ENCODE results near the gene COX7A2L. TPM values are rescaled to one million over a fixed set of nuclear protein-coding genes. Genes with fewer than 3 reads are reported as not detected.
"Not testable (repeated sequence)": the region's sequence is repeated elsewhere in the genome, so short reads cannot be mapped to it uniquely, and the experiment has no call there.

Gene COX7A2L
- polyA plus RNA-seq, 1 donor (not counting 4 experiments of a cell fraction or from before 2014, with no cell fraction given) = 172 TPM

DNA sequence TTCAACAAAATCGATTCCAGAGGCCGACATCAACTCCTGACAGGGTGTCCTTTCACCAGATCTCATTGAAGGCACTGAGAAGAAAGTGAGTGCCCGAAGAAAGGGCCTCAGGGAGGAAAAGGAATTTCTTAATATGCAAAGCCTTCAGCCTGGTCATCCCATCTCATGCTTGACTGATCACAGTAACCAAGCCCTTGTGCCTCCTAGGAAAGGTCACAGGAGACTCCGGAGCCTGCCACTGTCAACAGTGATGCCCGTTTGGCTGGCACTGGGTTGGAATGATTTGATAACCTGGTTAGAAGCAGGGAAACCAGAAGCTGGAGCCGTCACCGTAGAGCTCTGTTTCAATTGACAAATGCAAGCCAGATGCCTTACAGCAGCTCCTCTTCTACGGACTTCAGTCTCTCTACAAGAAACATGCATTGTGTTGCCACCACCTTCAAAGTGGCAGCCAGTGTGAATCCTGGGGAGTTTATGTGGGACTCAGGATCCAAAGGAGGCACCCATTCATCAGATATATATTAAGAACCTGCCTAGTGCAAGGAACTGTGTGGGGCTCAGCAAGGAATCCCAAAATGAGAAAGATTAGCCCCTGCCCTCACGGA, 24.6 kb downstream of the COX7A2L start:
- dilution Hi-C loops (cut with MboI; ENCODE audit: extremely low pct_ligation_motif_present, low sequenced_read_pairs) = no loop called here

DNA sequence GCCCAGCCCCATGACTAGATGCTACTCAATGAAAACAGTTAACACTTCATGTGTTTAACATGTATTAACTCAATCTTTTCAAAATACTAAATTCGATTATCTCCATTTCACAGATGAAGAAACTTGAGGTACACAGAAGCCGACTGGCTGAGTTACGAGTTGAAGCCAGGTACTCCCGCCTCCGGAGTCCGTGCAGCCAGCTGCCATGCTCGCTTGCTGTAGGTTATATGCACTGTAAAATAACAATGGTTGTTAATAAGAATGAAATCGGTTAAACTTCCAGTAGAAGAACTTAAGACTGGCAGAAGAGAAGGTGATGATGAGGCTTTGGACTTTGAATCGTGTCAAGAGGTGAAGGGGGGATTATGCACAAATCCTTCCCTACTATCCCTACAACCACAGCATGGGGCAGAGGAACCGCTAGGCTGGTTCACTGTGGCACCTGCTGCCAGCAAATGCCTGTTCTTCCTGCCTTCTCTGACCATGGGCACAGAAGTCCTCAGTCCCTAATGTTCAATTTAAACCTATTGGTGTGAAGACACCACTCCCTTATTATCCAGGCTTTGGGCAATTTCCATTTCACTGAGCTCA, 25.4 kb downstream of the COX7A2L start:
- dilution Hi-C loops (cut with MboI; ENCODE audit: extremely low pct_ligation_motif_present, low sequenced_read_pairs) = no loop called here
- H3K4me1 ChIP-seq (ENCODE audit: control insufficient read depth, extremely low read depth, insufficient read depth, low read length) = peaks cover 9% of the 10 kb centered on the region
- H2AFZ ChIP-seq (ENCODE audit: control insufficient read depth, low read length) = no peak overlapping the region
- no peak overlapping the region for H3K4me3 ChIP-seq (ENCODE audit: control insufficient read depth in 2 of 3, extremely low read depth in 1 of 3, insufficient read depth in 2 of 3, low read depth in 1 of 3, low read length in 3 of 3)
- H4K20me1 ChIP-seq (ENCODE audit: control insufficient read depth, extremely low read depth, insufficient read depth, low read length) = no peaks in the 10 kb centered on the region
- H3K27ac ChIP-seq (ENCODE audit: control insufficient read depth, insufficient read depth, low read length) = no peak overlapping the region
- TF ChIP-seq CTCF (optimal IDR thresholded peaks at IDR 0.05 in 1 of 3, IDR thresholded peaks at IDR 0.05 in 1 of 3, conservative IDR thresholded peaks at IDR 0.05 in 1 of 3; ENCODE audit: extremely low read depth in 1 of 3, insufficient read depth in 2 of 3, low read length in 3 of 3) = no peak
- no peak overlapping the region for H3K9ac ChIP-seq (ENCODE audit: control insufficient read depth, extremely low read depth, insufficient read depth, low read length)
- FAIRE-seq (no peak), DNase-seq (ENCODE audit: low read depth, low spot score) (no peak)
- H3K79me2 ChIP-seq (ENCODE audit: control insufficient read depth, insufficient read depth, low read length) = peaks cover 4% of the 10 kb centered on the region
- H3K27me3 ChIP-seq (ENCODE audit: control insufficient read depth, extremely low read depth, insufficient read depth, low read length) = no peaks in the 10 kb centered on the region
- no peaks in the 10 kb centered on the region for H3K9me1 ChIP-seq (ENCODE audit: control insufficient read depth, extremely low read depth, insufficient read depth, low read length)
- H3K4me2 ChIP-seq (ENCODE audit: control insufficient read depth, extremely low read depth, insufficient read depth, low read depth, low read length) = no peak overlapping the region
- no peaks in the 10 kb centered on the region for H3K9me3 ChIP-seq (ENCODE audit: control insufficient read depth, low read depth, low read length)
- peaks cover 12 to 13% of the 10 kb centered on the region in 2 experiments for H3K36me3 ChIP-seq (ENCODE audit: control insufficient read depth in 2 of 2, extremely low read depth in 1 of 2, insufficient read depth in 2 of 2, low read length in 2 of 2)

More for the DNA sequence above, 24.6 kb downstream of the COX7A2L start:
- Histone ChIP-seq H3K36me3 (ENCODE audit: control insufficient read depth in 2 of 2, extremely low read depth in 1 of 2, insufficient read depth in 2 of 2, low read length in 2 of 2) (peaks cover 15 to 20% of the 10 kb centered on the region in 2 experiments), H2AFZ (ENCODE audit: control insufficient read depth, low read length) (no peak overlapping the region), H3K4me3 (ENCODE audit: control insufficient read depth in 2 of 3, extremely low read depth in 1 of 3, insufficient read depth in 2 of 3, low read depth in 1 of 3, low read length in 3 of 3) (no peak overlapping the region), H3K9me3 (ENCODE audit: control insufficient read depth, low read depth, low read length) (no peaks in the 10 kb centered on the region), H3K4me1 (ENCODE audit: control insufficient read depth, extremely low read depth, insufficient read depth, low read length) (peaks cover 10% of the 10 kb centered on the region), H3K79me2 (ENCODE audit: control insufficient read depth, insufficient read depth, low read length) (peaks cover 12% of the 10 kb centered on the region), H4K20me1 (ENCODE audit: control insufficient read depth, extremely low read depth, insufficient read depth, low read length) (no peaks in the 10 kb centered on the region), H3K4me2 (ENCODE audit: control insufficient read depth, extremely low read depth, insufficient read depth, low read depth, low read length) (no peak overlapping the region), H3K27me3 (ENCODE audit: control insufficient read depth, extremely low read depth, insufficient read depth, low read length) (no peaks in the 10 kb centered on the region), H3K9me1 (ENCODE audit: control insufficient read depth, extremely low read depth, insufficient read depth, low read length) (no peaks in the 10 kb centered on the region), H3K9ac (ENCODE audit: control insufficient read depth, extremely low read depth, insufficient read depth, low read length) (no peak overlapping the region), H3K27ac (ENCODE audit: control insufficient read depth, insufficient read depth, low read length) (no peak overlapping the region)
- DNase-seq (ENCODE audit: low read depth, low spot score) = no peak
- FAIRE-seq = no peak
- no peak for TF ChIP-seq CTCF (optimal IDR thresholded peaks at IDR 0.05 in 1 of 3, IDR thresholded peaks at IDR 0.05 in 1 of 3, conservative IDR thresholded peaks at IDR 0.05 in 1 of 3; ENCODE audit: extremely low read depth in 1 of 3, insufficient read depth in 2 of 3, low read length in 3 of 3)
- TF ChIP-seq EZH2 (IDR thresholded peaks at IDR 0.05; ENCODE audit: low read length) = no peak

GRCh38 chr2:42334865-42335264, 26.2 kb downstream of the COX7A2L start:
- H3K9me1 ChIP-seq (ENCODE audit: control insufficient read depth, extremely low read depth, insufficient read depth, low read length); DNase-seq (ENCODE audit: low read depth, low spot score); H2AFZ ChIP-seq (ENCODE audit: control insufficient read depth, low read length); H3K9ac ChIP-seq (ENCODE audit: control insufficient read depth, extremely low read depth, insufficient read depth, low read length); H3K4me1 ChIP-seq (ENCODE audit: control insufficient read depth, extremely low read depth, insufficient read depth, low read length); H3K27ac ChIP-seq (ENCODE audit: control insufficient read depth, insufficient read depth, low read length); H3K4me2 ChIP-seq (ENCODE audit: control insufficient read depth, extremely low read depth, insufficient read depth, low read depth, low read length); H3K9me3 ChIP-seq (ENCODE audit: control insufficient read depth, low read depth, low read length); H3K27me3 ChIP-seq (ENCODE audit: control insufficient read depth, extremely low read depth, insufficient read depth, low read length); FAIRE-seq; H3K79me2 ChIP-seq (ENCODE audit: control insufficient read depth, insufficient read depth, low read length); H4K20me1 ChIP-seq (ENCODE audit: control insufficient read depth, extremely low read depth, insufficient read depth, low read length); H3K4me3 ChIP-seq (ENCODE audit: control insufficient read depth in 2 of 3, extremely low read depth in 1 of 3, insufficient read depth in 2 of 3, low read depth in 1 of 3, low read length in 3 of 3); dilution Hi-C loops (cut with MboI; ENCODE audit: extremely low pct_ligation_motif_present, low sequenced_read_pairs): not testable (repeated sequence)
- H3K36me3 ChIP-seq (ENCODE audit: control insufficient read depth in 2 of 2, extremely low read depth in 1 of 2, insufficient read depth in 2 of 2, low read length in 2 of 2) = peaks cover 12 to 13% of the 10 kb centered on the region in 2 experiments

All from keratinocyte (primary cell).